K562 (cell line): ENCODE results near the gene MXD3. TPM values are rescaled to one million over a fixed set of nuclear protein-coding genes. Genes with fewer than 3 reads are reported as not detected.
A peak's percentile ranks its signal among the peaks of the same experiment; 100 is the strongest.

Experiments used
- ADNP ChIP-seq: fragments of 200-800 bp; sonication (Bioruptor generic); IDR thresholded peaks from 2 replicates; pipeline ENCODE4 v1.6.1; 2016; ENCODE audit warnings: missing genetic modification characterization, missing compliant biosample characterization
- ARNT ChIP-seq, 2 experiments: fragments of 450-650 bp; IDR thresholded peaks; 2 replicates each; pipeline ENCODE4 v1.6.1; 2016; ENCODE audit warnings: mild to moderate bottlenecking in 1 of 2
- ATF1 ChIP-seq, 2 experiments: fragments of 450-650 bp in 1 of 2; IDR thresholded peaks; 2 replicates each; pipeline ENCODE4 v1.6.1; 2016; ENCODE audit warnings: missing compliant biosample characterization in 1 of 2, missing genetic modification characterization in 1 of 2
- BHLHE40 ChIP-seq: IDR thresholded peaks from 2 replicates; pipeline ENCODE4 v1.6.1; 2011; ENCODE audit warnings: low read length, improper control_type of control experiment
- CREM ChIP-seq: IDR thresholded peaks from 2 replicates; pipeline ENCODE4 v1.6.1; 2014; ENCODE audit warnings: antibody characterized with exemption, low read depth
- CSDE1 ChIP-seq, 2 experiments: fragments of 450-650 bp; IDR thresholded peaks; 2 replicates each; pipeline ENCODE4 v1.6.1; 2016; ENCODE audit warnings: mild to moderate bottlenecking in 1 of 2
- FOXJ3 ChIP-seq: sonication (generic); formaldehyde crosslinking; IDR thresholded peaks from 2 replicates; pipeline ENCODE4 v1.4.0; 2020; ENCODE audit warnings: mild to moderate bottlenecking, missing genetic modification reagents
- JUNB ChIP-seq: fragments of 450-650 bp; formaldehyde crosslinking; conservative IDR thresholded peaks from 2 replicates; pipeline ENCODE4 v1.4.0; 2020; ENCODE audit warnings: mild to moderate bottlenecking
- MCM2 ChIP-seq: fragments of 450-650 bp; IDR thresholded peaks from 2 replicates; pipeline ENCODE4 v1.6.1; 2017; ENCODE audit warnings: low read depth, mild to moderate bottlenecking
- POLR2AphosphoS5 ChIP-seq: IDR thresholded peaks from 2 replicates; pipeline ENCODE4 v1.6.1; 2011; ENCODE audit warnings: mild to moderate bottlenecking, low read depth, low read length, moderate library complexity; ENCODE audit not compliant: control insufficient read depth, insufficient read depth
- RBM14 ChIP-seq: fragments of 200-400 bp; formaldehyde crosslinking; IDR thresholded peaks from 2 replicates; pipeline ENCODE4 v1.6.1; 2018; ENCODE audit warnings: low read depth, mild to moderate bottlenecking, low read length, moderate library complexity, borderline replicate concordance; ENCODE audit not compliant: insufficient read depth
- SIRT6 ChIP-seq: IDR thresholded peaks from one replicate; pipeline ENCODE4 v1.6.1; 2012; ENCODE audit warnings: low read depth, mild to moderate bottlenecking, control low read depth, inconsistent platforms, low read length, moderate library complexity
- STAT5B ChIP-seq: fragments of 250-450 bp; sonication (Bioruptor Pico); IDR thresholded peaks from 2 replicates; pipeline ENCODE4 v1.8.0; 2021; ENCODE audit warnings: mild to moderate bottlenecking, inconsistent platforms
- ZNF143 ChIP-seq: sonication (generic); formaldehyde crosslinking; IDR thresholded peaks from 2 replicates; pipeline ENCODE4 v1.9.0; 2022; ENCODE audit warnings: mild to moderate bottlenecking, missing genetic modification reagents
- ZNF24 ChIP-seq: fragments of 450-650 bp; IDR thresholded peaks from 2 replicates; pipeline ENCODE4 v1.6.1; 2016
- ZNF830 ChIP-seq: fragments of 250-450 bp; sonication (Bioruptor Pico); IDR thresholded peaks from 2 replicates; pipeline ENCODE4 v1.5.0; 2021; ENCODE audit warnings: mild to moderate bottlenecking
- polyA plus RNA-seq, 8 experiments: library from polyadenylated mRNA; depleted of rRNA in 4 of 8; stranded (reverse) in 5 of 8; unstranded in 3 of 8; fragments of >200 nt; fragmentation: Nextera tagmentation in 2 of 8; fragmentation: Illumina TruSeq in 1 of 8; extraction: Ambion mirVana in 2 of 8; extraction: Trizol in 1 of 8; gene quantifications; 2 replicates each; pipeline versions ENCODE4 v1.2.1 to v1.2.3, GENCODE V29; 2011 to 2014; ENCODE audit warnings: inconsistent platforms in 1 of 8, missing spikeins in 1 of 8
- total RNA-seq, 7 experiments: library from RNA; depleted of rRNA in 6 of 7; stranded (reverse); fragments of >200 nt in 6 of 7; fragmentation: Illumina TruSeq in 2 of 7; extraction: Trizol in 2 of 7; gene quantifications; 2 replicates each; pipeline versions ENCODE4 v1.2.1 to v1.2.3, GENCODE V29; 2011 to 2021; ENCODE audit warnings: low replicate concordance in 1 of 7
- TF ChIP-seq, protein P1 (sequence below): fragments of 450-650 bp; IDR thresholded peaks from 2 replicates; pipeline ENCODE4 v1.6.1; 2016
- TF ChIP-seq, protein P2 (sequence below): sonication (generic); formaldehyde crosslinking; IDR thresholded peaks from 2 replicates; pipeline ENCODE4 v1.8.1; 2022; ENCODE audit warnings: missing genetic modification reagents
- TF ChIP-seq, protein P3 (sequence below): sonication (generic); formaldehyde crosslinking; IDR thresholded peaks from 2 replicates; pipeline ENCODE4 v1.8.1; 2022; ENCODE audit warnings: missing genetic modification reagents
- TF ChIP-seq, protein P4 (sequence below): fragments of 250-450 bp; sonication (Bioruptor Pico); IDR thresholded peaks from 2 replicates; pipeline ENCODE4 v1.8.0; 2021; ENCODE audit warnings: borderline replicate concordance, mild to moderate bottlenecking, moderate library complexity; ENCODE audit not compliant: poor library complexity, severe bottlenecking
- TF ChIP-seq, protein P5 (sequence below): sonication (generic); formaldehyde crosslinking; IDR thresholded peaks from 2 replicates; pipeline ENCODE4 v1.4.0; 2020; ENCODE audit warnings: mild to moderate bottlenecking, missing genetic modification reagents

MXD3 gene
- total and polyA plus RNA-seq, 9 of the 15 experiments (the other 6 are each of a cell fraction or from before 2014, with no cell fraction given), result 0.28 to 24.8 (median 4.5) TPM

DNA sequence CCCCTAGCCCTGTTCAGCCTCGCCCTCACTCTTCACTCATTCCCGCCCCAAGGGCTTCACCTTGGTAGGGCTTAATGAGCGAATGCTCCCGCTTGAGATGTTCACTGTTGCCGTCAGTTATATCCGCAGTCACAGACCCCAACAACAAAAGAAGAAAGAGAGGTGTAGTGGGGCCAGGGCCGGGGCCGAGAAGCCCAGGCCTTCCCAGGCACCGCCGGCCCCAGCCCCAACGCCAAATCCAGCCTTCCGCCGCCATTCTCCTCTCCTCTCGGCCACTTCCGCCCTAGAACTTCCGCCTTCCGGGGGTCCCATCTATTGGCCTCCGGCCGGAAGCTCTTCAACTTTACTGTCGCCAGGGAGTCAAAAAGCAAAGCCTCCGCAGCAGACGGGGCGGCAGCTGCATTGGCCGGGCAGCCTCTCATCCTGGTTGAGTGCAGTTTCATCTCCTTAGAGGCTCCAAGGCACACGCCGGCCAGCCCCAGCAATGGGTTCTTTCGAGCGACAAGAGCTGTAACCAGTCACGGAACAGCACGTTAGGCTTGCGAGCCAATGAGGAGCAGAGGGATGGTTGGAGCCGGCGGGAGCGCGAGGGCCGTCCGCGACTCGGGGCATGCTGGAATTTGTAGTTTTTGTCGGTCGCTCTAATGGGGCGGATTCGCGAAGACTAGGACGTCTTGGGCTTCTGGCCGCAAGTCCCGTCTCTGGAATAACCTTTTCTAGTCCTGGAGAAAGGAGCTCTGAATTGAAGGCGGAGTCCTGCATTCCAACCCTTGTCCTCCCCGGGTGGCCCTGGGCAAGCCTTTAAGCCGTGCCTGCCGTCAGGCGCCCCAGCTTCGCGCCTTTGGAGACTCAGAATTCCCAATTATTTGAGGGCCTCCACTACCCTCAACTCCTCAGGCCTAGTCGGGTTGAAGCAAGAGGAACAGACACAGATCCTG lies 40.0 kb upstream of the MXD3 start, which contains the start of gene LMAN2 (continued):
- TF ChIP-seq ZNF830 (CRISPR knock-in tag) (no peak), MCM2 (no peak), JUNB (CRISPR knock-in tag) (no peak), CREM (peak; percentile 88), ARNT (IDR thresholded peaks at IDR 0.05) (peak; percentile 72 to 87; a peak in 3 of 4 replicates), FOXJ3 (CRISPR knock-in tag) (no peak), CSDE1 (IDR thresholded peaks at IDR 0.05) (no peak), SIRT6 (no peak), ADNP (no peak), STAT5B (CRISPR knock-in tag) (no peak), ATF1 (CRISPR knock-in tag; IDR thresholded peaks at IDR 0.05) (no peak), ATF1 (tag; IDR thresholded peaks at IDR 0.05) (peak; percentile 94), RBM14 (no peak), POLR2AphosphoS5 (peak; percentile 70; the same call in 1 of the 2 replicates), ZNF24 (0 out of 2 replicates have a peak, but pooled peaks have one; percentile 40), ZNF143 (CRISPR knock-in tag) (peak; percentile 95), BHLHE40 (0 out of 2 replicates have a peak, but pooled peaks have one; percentile 3)
- TF ChIP-seq, protein P1, sequence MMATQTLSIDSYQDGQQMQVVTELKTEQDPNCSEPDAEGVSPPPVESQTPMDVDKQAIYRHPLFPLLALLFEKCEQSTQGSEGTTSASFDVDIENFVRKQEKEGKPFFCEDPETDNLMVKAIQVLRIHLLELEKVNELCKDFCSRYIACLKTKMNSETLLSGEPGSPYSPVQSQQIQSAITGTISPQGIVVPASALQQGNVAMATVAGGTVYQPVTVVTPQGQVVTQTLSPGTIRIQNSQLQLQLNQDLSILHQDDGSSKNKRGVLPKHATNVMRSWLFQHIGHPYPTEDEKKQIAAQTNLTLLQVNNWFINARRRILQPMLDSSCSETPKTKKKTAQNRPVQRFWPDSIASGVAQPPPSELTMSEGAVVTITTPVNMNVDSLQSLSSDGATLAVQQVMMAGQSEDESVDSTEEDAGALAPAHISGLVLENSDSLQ, result peak; percentile 100
- TF ChIP-seq, protein P2, sequence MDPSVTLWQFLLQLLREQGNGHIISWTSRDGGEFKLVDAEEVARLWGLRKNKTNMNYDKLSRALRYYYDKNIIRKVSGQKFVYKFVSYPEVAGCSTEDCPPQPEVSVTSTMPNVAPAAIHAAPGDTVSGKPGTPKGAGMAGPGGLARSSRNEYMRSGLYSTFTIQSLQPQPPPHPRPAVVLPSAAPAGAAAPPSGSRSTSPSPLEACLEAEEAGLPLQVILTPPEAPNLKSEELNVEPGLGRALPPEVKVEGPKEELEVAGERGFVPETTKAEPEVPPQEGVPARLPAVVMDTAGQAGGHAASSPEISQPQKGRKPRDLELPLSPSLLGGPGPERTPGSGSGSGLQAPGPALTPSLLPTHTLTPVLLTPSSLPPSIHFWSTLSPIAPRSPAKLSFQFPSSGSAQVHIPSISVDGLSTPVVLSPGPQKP (CRISPR knock-in tag), result no peak
- TF ChIP-seq, protein P3, sequence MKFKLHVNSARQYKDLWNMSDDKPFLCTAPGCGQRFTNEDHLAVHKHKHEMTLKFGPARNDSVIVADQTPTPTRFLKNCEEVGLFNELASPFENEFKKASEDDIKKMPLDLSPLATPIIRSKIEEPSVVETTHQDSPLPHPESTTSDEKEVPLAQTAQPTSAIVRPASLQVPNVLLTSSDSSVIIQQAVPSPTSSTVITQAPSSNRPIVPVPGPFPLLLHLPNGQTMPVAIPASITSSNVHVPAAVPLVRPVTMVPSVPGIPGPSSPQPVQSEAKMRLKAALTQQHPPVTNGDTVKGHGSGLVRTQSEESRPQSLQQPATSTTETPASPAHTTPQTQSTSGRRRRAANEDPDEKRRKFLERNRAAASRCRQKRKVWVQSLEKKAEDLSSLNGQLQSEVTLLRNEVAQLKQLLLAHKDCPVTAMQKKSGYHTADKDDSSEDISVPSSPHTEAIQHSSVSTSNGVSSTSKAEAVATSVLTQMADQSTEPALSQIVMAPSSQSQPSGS (CRISPR knock-in tag), result no peak
- TF ChIP-seq, protein P4, sequence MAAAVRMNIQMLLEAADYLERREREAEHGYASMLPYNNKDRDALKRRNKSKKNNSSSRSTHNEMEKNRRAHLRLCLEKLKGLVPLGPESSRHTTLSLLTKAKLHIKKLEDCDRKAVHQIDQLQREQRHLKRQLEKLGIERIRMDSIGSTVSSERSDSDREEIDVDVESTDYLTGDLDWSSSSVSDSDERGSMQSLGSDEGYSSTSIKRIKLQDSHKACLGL (CRISPR knock-in tag), result peak; percentile 26
- TF ChIP-seq, protein P5, sequence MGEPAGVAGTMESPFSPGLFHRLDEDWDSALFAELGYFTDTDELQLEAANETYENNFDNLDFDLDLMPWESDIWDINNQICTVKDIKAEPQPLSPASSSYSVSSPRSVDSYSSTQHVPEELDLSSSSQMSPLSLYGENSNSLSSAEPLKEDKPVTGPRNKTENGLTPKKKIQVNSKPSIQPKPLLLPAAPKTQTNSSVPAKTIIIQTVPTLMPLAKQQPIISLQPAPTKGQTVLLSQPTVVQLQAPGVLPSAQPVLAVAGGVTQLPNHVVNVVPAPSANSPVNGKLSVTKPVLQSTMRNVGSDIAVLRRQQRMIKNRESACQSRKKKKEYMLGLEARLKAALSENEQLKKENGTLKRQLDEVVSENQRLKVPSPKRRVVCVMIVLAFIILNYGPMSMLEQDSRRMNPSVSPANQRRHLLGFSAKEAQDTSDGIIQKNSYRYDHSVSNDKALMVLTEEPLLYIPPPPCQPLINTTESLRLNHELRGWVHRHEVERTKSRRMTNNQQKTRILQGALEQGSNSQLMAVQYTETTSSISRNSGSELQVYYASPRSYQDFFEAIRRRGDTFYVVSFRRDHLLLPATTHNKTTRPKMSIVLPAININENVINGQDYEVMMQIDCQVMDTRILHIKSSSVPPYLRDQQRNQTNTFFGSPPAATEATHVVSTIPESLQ (CRISPR knock-in tag), result peak; percentile 69; the same call in 1 of the 2 replicates
